ENCODE measurements around the gene SETD3. TPM values are rescaled to one million over a fixed set of nuclear protein-coding genes. Genes with fewer than 3 reads are reported as not detected.

The SETD3 gene
- total and polyA plus RNA-seq, 10 of the 15 experiments (the other 5 are each of a cell fraction or from before 2014, with no cell fraction given) = 11.3 to 44.2 (median 36.5) TPM

- TF ChIP-seq POLR2AphosphoS2 (IDR thresholded peaks at IDR 0.05; ENCODE audit: low read depth, low read length) (no peak), E4F1 (IDR thresholded peaks at IDR 0.05; ENCODE audit: borderline replicate concordance, partially characterized antibody) (no peak), IKZF1 (conservative IDR thresholded peaks at IDR 0.05) (no peak), BCL11A (IDR thresholded peaks at IDR 0.05; ENCODE audit: low read depth, low read length) (no peak)
Measured at GRCh38 chr14:99408971-99409289, 71.7 kb downstream of the SETD3 start (continued).

- Histone ChIP-seq H3K9me3 (replicated peaks; ENCODE audit: control insufficient read depth, insufficient read depth, low read length) (no peaks in the 10 kb centered on the region), H3K9ac (ENCODE audit: control insufficient read depth, insufficient read depth, low read length) (no peak overlapping the region), H3K4me2 (ENCODE audit: control insufficient read depth, insufficient read depth) (no peak overlapping the region), H3K4me1 (ENCODE audit: control insufficient read depth, insufficient read depth, low read length) (peaks cover 5% of the 10 kb centered on the region; the same call in 1 of the 2 replicates), H3K27ac (ENCODE audit: control insufficient read depth, insufficient read depth) (no peak overlapping the region), H2AFZ (ENCODE audit: control insufficient read depth, low read depth, low read length) (no peak overlapping the region), H3K79me2 (ENCODE audit: control insufficient read depth, insufficient read depth, low read length) (no peaks in the 10 kb centered on the region), H3K36me3 (ENCODE audit: control insufficient read depth in 2 of 2, insufficient read depth in 2 of 2, low read length in 1 of 2) (peaks cover 1 to 14% of the 10 kb centered on the region in 2 experiments; a peak in 3 of 4 replicates), H3K27me3 (replicated peaks in 1 of 2; ENCODE audit: control insufficient read depth in 2 of 2, insufficient read depth in 2 of 2, low read length in 1 of 2) (no peaks in the 10 kb centered on the region), H3K4me3 (no peak overlapping the region), H4K20me1 (ENCODE audit: control insufficient read depth, insufficient read depth) (no peaks in the 10 kb centered on the region)
- no peak for TF ChIP-seq REST (IDR thresholded peaks at IDR 0.05; ENCODE audit: low read depth, low read length)
- TF ChIP-seq NBN (IDR thresholded peaks at IDR 0.05) = no peak
- no peak for TF ChIP-seq CEBPZ (IDR thresholded peaks at IDR 0.05; ENCODE audit: low read depth, low read length)
- TF ChIP-seq TARDBP (IDR thresholded peaks at IDR 0.05; ENCODE audit: borderline replicate concordance) = no peak
- no peak for TF ChIP-seq ATF3 (IDR thresholded peaks at IDR 0.05; ENCODE audit: borderline replicate concordance, extremely low read depth, low read depth, low read length)
- TF ChIP-seq NFXL1 (IDR thresholded peaks at IDR 0.05; ENCODE audit: borderline replicate concordance) = no peak
- TF ChIP-seq PAX8 (IDR thresholded peaks at IDR 0.05) = no peak
- intact Hi-C loops (cut with micrococcal nuclease; ENCODE audit: unreplicated experiment) = no loop called here
- WGBS (ENCODE audit: insufficient coverage, insufficient replicate concordance, low lambda C conversion rate, missing lambda C conversion rate) = 93% methylated on average over 8 of the region's 8 CpGs
- BruUV-seq (replicated peaks) = no TSS peak
- ChIA-PET POLR2A (no interaction called here), RAD21 (ENCODE audit: unreplicated experiment) (no interaction called here), SMC1A (ENCODE audit: uncharacterized antibody, unreplicated experiment) (interaction anchor here (1.0 kb wide), 1 partner anchor 19 kb away, joined by 4 read pairs; no protein-coding TSS in a partner anchor), CTCF (interaction anchor here (1.0 to 2.5 kb wide), 2 partner anchors 11 to 15 kb away, joined by 3 to 14 read pairs; no protein-coding TSS in a partner anchor)
- in situ Hi-C loops (cut with MboI) = no loop called here
- DNase-seq (ENCODE audit: low read depth, low spot score) (no peak), FAIRE-seq (no peak), ATAC-seq (no peak)
Measured at GRCh38 chr14:99408286-99408970, 72.2 kb downstream of the SETD3 start.

Measured in GM12878 (cell line).